ENCODE measurements around the gene BLM. TPM values are rescaled to one million over a fixed set of nuclear protein-coding genes. Genes with fewer than 3 reads are reported as not detected.

Gene BLM
- total and polyA plus RNA-seq, 9 donors: 4.7 to 7.5 (median 5.2) TPM

GRCh38 chr15:90691369-90691768, 25.8 kb upstream of the BLM start:
- Histone ChIP-seq H3K4me1 (ENCODE audit: control insufficient read depth, insufficient read depth, low read length) (no peaks in the 10 kb centered on the region), H3K27me3 (ENCODE audit: control insufficient read depth, insufficient read depth, low read length) (no peaks in the 10 kb centered on the region), H3K9me3 (replicated peaks; ENCODE audit: control insufficient read depth, low read depth, low read length) (peaks cover 4% of the 10 kb centered on the region), H3K36me3 (ENCODE audit: control insufficient read depth, insufficient read depth, low read length) (no peaks in the 10 kb centered on the region), H3K27ac (ENCODE audit: low read length) (no peak overlapping the region), H3K4me3 (ENCODE audit: low read length) (no peak overlapping the region)
- no peak for DNase-seq
- 43% methylated on average over 1 of the region's 4 CpGs for WGBS (ENCODE audit: insufficient coverage)

- no CpG with 5 or more reads among the region's 4 CpGs for WGBS (ENCODE audit: insufficient coverage)
- H3K4me3 ChIP-seq (ENCODE audit: low read length): no peak overlapping the region
- H3K4me1 ChIP-seq (ENCODE audit: control insufficient read depth, insufficient read depth, low read length): no peaks in the 10 kb centered on the region
- H3K27me3 ChIP-seq (ENCODE audit: control insufficient read depth, insufficient read depth, low read length): no peaks in the 10 kb centered on the region
- H3K36me3 ChIP-seq (ENCODE audit: control insufficient read depth, insufficient read depth, low read length): no peaks in the 10 kb centered on the region
- H3K9me3 ChIP-seq (replicated peaks; ENCODE audit: control insufficient read depth, low read depth, low read length): peaks cover 4% of the 10 kb centered on the region
- DNase-seq: no peak
- H3K27ac ChIP-seq (ENCODE audit: low read length): no peak overlapping the region
Measured at GRCh38 chr15:90691982-90692773, 25.0 kb upstream of the BLM start.

- Histone ChIP-seq H3K27me3 (ENCODE audit: control insufficient read depth, insufficient read depth, low read length) (no peaks in the 10 kb centered on the region), H3K36me3 (ENCODE audit: control insufficient read depth, insufficient read depth, low read length) (no peaks in the 10 kb centered on the region), H3K4me3 (ENCODE audit: low read length) (no peak overlapping the region), H3K27ac (ENCODE audit: low read length) (no peak overlapping the region), H3K4me1 (ENCODE audit: control insufficient read depth, insufficient read depth, low read length) (no peaks in the 10 kb centered on the region), H3K9me3 (replicated peaks; ENCODE audit: control insufficient read depth, low read depth, low read length) (no peaks in the 10 kb centered on the region)
- no peak for DNase-seq
Measured at GRCh38 chr15:90694987-90695386, 22.2 kb upstream of the BLM start.

- no peaks in the 10 kb centered on the region for H3K36me3 ChIP-seq (ENCODE audit: control insufficient read depth, insufficient read depth, low read length)
- WGBS (ENCODE audit: insufficient coverage): no CpG with 5 or more reads among the region's 1 CpG
Measured at GRCh38 chr15:90697175-90697574, 20.0 kb upstream of the BLM start.

GRCh38 chr15:90698629-90699028, 18.5 kb upstream of the BLM start:
- WGBS (ENCODE audit: insufficient coverage): 93% methylated on average over 2 of the region's 3 CpGs
- H3K4me1 ChIP-seq (ENCODE audit: control insufficient read depth, insufficient read depth, low read length): no peaks in the 10 kb centered on the region
- H3K36me3 ChIP-seq (ENCODE audit: control insufficient read depth, insufficient read depth, low read length): no peaks in the 10 kb centered on the region
- H3K27ac ChIP-seq (ENCODE audit: low read length): no peak overlapping the region
- H3K4me3 ChIP-seq (ENCODE audit: low read length): no peak overlapping the region
- no peak for DNase-seq
- H3K27me3 ChIP-seq (ENCODE audit: control insufficient read depth, insufficient read depth, low read length): no peaks in the 10 kb centered on the region
- peaks cover 5% of the 10 kb centered on the region for H3K9me3 ChIP-seq (replicated peaks; ENCODE audit: control insufficient read depth, low read depth, low read length)

More at GRCh38 chr15:90697175-90697574, 20.0 kb upstream of the BLM start:
- Histone ChIP-seq H3K27ac (ENCODE audit: low read length) (no peak overlapping the region), H3K27me3 (ENCODE audit: control insufficient read depth, insufficient read depth, low read length) (no peaks in the 10 kb centered on the region), H3K4me1 (ENCODE audit: control insufficient read depth, insufficient read depth, low read length) (no peaks in the 10 kb centered on the region), H3K9me3 (replicated peaks; ENCODE audit: control insufficient read depth, low read depth, low read length) (no peaks in the 10 kb centered on the region), H3K4me3 (ENCODE audit: low read length) (no peak overlapping the region)
- DNase-seq: no peak

- H3K27ac ChIP-seq (ENCODE audit: low read length): no peak overlapping the region
- no peak overlapping the region for H3K4me3 ChIP-seq (ENCODE audit: low read length)
- 90% methylated on average over 1 of the region's 2 CpGs for WGBS (ENCODE audit: insufficient coverage)
- no peaks in the 10 kb centered on the region for H3K27me3 ChIP-seq (ENCODE audit: control insufficient read depth, insufficient read depth, low read length)
- DNase-seq: no peak
- no peaks in the 10 kb centered on the region for H3K36me3 ChIP-seq (ENCODE audit: control insufficient read depth, insufficient read depth, low read length)
- H3K4me1 ChIP-seq (ENCODE audit: control insufficient read depth, insufficient read depth, low read length): no peaks in the 10 kb centered on the region
- H3K9me3 ChIP-seq (replicated peaks; ENCODE audit: control insufficient read depth, low read depth, low read length): peaks cover 5% of the 10 kb centered on the region
Measured at GRCh38 chr15:90701048-90701447, 16.1 kb upstream of the BLM start.

GRCh38 chr15:90701880-90702630, 15.1 kb upstream of the BLM start:
- H3K27me3 ChIP-seq (ENCODE audit: control insufficient read depth, insufficient read depth, low read length): no peaks in the 10 kb centered on the region
- DNase-seq: peak; percentile 55
- 84% methylated on average over 8 of the region's 9 CpGs for WGBS (ENCODE audit: insufficient coverage)
- H3K27ac ChIP-seq (ENCODE audit: low read length): no peak overlapping the region
- H3K4me3 ChIP-seq (ENCODE audit: low read length): no peak overlapping the region
- peaks cover 5% of the 10 kb centered on the region for H3K9me3 ChIP-seq (replicated peaks; ENCODE audit: control insufficient read depth, low read depth, low read length)
- no peaks in the 10 kb centered on the region for H3K4me1 ChIP-seq (ENCODE audit: control insufficient read depth, insufficient read depth, low read length)
- no peaks in the 10 kb centered on the region for H3K36me3 ChIP-seq (ENCODE audit: control insufficient read depth, insufficient read depth, low read length)

GRCh38 chr15:90703455-90703854, 13.7 kb upstream of the BLM start:
- Histone ChIP-seq H3K4me3 (ENCODE audit: low read length) (no peak overlapping the region), H3K36me3 (ENCODE audit: control insufficient read depth, insufficient read depth, low read length) (no peaks in the 10 kb centered on the region), H3K27me3 (ENCODE audit: control insufficient read depth, insufficient read depth, low read length) (no peaks in the 10 kb centered on the region), H3K9me3 (replicated peaks; ENCODE audit: control insufficient read depth, low read depth, low read length) (peaks cover 5% of the 10 kb centered on the region), H3K4me1 (ENCODE audit: control insufficient read depth, insufficient read depth, low read length) (no peaks in the 10 kb centered on the region), H3K27ac (ENCODE audit: low read length) (no peak overlapping the region)
- WGBS (ENCODE audit: insufficient coverage): 90% methylated on average over 2 of the region's 5 CpGs
- no peak for DNase-seq

GRCh38 chr15:90705212-90705611, 11.9 kb upstream of the BLM start:
- Histone ChIP-seq H3K9me3 (replicated peaks; ENCODE audit: control insufficient read depth, low read depth, low read length) (peaks cover 5% of the 10 kb centered on the region), H3K36me3 (ENCODE audit: control insufficient read depth, insufficient read depth, low read length) (no peaks in the 10 kb centered on the region), H3K27ac (ENCODE audit: low read length) (no peak overlapping the region), H3K4me1 (ENCODE audit: control insufficient read depth, insufficient read depth, low read length) (no peaks in the 10 kb centered on the region), H3K4me3 (ENCODE audit: low read length) (no peak overlapping the region), H3K27me3 (ENCODE audit: control insufficient read depth, insufficient read depth, low read length) (no peaks in the 10 kb centered on the region)
- WGBS (ENCODE audit: insufficient coverage): 83% methylated on average over 1 of the region's 4 CpGs
- no peak for DNase-seq

- H3K27ac ChIP-seq (ENCODE audit: low read length): no peak overlapping the region
- no peaks in the 10 kb centered on the region for H3K27me3 ChIP-seq (ENCODE audit: control insufficient read depth, insufficient read depth, low read length)
- no peak overlapping the region for H3K4me3 ChIP-seq (ENCODE audit: low read length)
- H3K9me3 ChIP-seq (replicated peaks; ENCODE audit: control insufficient read depth, low read depth, low read length): peaks cover 5% of the 10 kb centered on the region
- DNase-seq: no peak
- H3K36me3 ChIP-seq (ENCODE audit: control insufficient read depth, insufficient read depth, low read length): no peaks in the 10 kb centered on the region
- no peaks in the 10 kb centered on the region for H3K4me1 ChIP-seq (ENCODE audit: control insufficient read depth, insufficient read depth, low read length)
- 88% methylated on average over 4 of the region's 7 CpGs for WGBS (ENCODE audit: insufficient coverage)
Measured at GRCh38 chr15:90706394-90707327, 10.5 kb upstream of the BLM start.

Data from muscle of leg (tissue), 11 donors.